ENCODE data around the gene COX5B.
A peak's percentile ranks its signal among the peaks of the same experiment; 100 is the strongest.
"Not testable (repeated sequence)": the region's sequence is repeated elsewhere in the genome, so short reads cannot be mapped to it uniquely, and the experiment has no call there.

Gene COX5B, protein sequence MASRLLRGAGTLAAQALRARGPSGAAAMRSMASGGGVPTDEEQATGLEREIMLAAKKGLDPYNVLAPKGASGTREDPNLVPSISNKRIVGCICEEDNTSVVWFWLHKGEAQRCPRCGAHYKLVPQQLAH

DNA sequence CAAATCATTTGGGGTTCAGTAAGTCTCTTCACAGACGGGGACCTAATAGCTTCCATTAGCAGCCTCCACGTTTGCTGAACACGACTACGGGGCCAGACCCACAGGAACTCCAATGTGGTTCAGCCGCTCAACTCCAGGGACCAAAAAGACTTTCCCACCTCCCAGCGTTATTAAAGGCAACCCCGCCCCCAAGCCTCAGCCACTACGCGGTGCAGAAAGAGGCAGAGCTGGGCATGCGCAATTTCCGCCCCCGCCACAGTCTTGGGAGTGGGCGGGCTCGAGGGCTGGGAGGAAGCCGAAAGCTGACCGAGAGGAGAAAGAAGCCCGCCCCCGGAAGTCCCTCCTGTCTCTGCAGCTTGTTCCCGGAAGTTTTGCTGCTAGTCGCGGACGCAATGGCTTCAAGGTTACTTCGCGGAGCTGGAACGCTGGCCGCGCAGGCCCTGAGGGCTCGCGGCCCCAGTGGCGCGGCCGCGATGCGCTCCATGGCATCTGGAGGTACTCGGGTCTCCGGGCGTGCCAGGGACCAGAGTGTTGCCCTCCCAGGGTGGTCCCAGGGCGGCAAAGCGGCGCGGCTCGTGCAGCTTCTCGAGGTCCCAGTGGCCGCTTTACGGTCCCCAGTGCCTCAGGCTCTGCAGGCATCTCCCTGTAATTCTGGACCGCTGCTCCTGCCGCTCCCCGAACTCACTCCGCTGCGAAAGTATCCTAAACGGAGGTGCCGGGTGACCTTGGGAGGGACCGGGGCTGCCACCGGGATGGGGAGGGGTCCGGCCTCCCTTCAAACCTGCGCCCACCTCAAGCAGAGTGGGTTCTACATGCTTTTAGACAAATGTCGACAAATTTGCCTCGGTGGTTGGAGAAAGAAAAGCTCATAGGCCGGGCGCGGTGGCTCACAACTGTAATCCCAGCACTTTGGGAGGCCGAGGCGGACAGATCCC, at the start of gene COX5B:
Gene COX5B (plus strand): TSS at position 368 of the 935 bp plus-strand sequence. CDS start 25 bp downstream, at position 393.
- DNase-seq (ENCODE audit: low spot score) = peak; percentile 99

DNA sequence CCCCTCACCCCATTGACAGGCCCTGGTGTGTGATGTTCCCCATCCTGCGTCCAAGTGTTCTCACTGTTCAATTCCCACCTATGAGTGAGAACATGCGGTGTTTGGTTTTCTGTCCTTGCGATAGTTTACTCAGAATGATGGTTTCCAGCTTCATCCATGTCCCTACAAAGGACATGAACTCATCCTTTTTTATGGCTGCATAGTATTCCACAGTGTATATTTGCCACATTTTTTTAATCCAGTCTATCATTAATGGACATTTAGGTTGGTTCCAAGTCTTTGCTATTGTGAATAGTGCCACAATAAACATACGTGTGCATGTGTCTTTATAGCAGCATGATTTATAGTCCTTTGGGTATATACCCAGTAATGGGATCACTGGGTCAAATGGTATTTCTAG, 49.7 kb upstream of the COX5B start:
- DNase-seq (ENCODE audit: low spot score) = not testable (repeated sequence)

DNA sequence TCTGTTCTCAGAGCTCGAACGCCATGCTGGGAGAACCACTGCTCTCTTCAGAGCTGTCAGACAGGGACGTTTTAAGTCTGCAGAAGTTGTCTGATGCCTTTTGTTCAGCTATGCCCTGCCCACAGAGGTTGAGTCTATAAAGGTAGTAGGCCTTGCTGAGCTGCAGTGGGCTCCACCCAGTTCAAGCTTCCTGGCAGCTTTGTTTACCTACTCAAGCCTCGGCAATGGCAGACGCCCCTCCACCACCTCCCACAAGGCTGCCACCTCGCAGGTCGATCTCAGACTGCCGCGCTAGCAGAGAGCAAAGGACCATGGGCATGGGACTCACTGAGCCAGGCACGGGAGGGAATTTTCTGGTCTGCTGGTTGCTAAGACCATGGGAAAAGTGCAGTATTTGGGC, 44.3 kb upstream of the COX5B start:
- DNase-seq (ENCODE audit: low spot score) = not testable (repeated sequence)

DNA sequence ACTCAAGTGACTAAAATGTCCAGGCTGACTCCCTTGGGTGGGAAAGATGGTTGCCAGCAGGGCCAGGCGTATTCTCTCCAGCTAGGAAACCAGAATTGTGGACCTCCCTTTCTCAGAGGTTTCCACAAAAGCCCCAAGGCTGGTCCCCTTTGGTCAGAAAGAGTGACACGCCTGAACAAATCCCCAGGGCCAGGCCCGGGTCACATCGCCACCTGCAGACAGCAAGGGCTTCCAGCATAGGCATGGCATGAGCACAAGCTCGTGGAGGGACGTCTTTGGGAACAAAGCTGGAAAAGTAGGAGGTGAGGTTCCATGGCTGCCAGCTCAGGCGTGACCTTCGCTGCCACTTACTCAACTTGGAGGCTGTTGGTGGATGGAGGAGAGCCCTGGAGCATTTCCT, 40.8 kb upstream of the COX5B start:
- not testable (repeated sequence) for DNase-seq (ENCODE audit: low spot score)

DNA sequence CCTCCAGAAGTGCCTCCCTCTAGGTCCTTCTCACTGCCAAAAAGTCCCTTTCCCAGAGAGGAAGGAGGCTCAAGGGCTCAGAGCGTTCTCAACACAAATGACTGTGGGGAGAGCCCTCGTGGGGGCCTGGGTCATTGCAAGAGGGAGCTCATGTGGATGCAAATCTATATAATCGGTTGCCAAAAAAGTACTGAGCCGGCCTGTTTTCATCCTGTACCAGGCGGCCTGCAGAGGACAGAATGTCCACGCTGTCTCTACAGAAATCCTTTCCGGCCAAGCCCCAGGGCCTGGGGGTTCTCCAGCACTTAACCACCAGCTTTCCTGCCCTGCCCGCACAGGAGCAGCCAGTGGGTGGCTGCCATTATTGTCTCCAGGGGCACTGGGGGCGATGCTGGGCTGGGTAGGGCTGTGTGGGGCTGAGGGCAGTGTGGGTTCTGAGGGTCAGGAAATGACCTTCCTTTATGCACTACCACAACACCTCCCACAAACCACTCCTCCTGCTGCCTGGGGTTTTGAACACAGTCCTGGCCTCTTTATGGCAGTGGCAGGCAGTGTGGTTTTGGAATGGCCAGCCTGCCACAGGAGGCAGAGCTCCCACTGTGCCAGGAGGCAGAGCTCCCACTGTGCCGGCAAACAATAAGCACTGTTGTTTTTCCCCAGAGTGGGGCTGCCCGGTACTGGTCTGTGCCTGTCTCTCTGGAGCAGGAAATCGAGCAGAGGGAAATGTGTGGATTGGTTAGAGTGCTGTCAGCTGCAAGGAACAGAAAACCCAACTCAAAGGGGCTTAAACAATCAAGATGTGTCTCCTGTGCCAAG, 40.1 kb upstream of the COX5B start:
- DNase-seq (ENCODE audit: low spot score) = not testable (repeated sequence)

DNA sequence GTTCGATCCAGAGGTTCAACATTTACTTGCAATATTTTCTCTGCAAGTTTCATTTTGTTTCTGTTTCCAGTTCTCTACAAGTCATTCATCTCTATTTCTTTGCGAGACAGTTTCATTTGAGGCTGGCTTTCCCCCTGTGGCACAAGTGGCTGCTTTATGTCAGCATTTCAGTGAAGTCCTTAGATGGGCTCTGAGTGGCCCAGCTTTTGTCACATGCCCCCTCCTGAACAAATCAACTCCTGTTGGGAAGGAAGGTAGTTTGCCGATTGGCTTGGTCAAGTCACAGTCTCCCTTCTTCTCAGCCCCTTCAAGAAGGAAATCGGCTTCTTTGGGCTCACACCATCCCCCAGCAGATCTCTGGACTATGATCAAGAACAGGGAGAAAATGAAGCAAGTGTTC, 37.1 kb upstream of the COX5B start:
- DNase-seq (ENCODE audit: low spot score) = not testable (repeated sequence)

DNA sequence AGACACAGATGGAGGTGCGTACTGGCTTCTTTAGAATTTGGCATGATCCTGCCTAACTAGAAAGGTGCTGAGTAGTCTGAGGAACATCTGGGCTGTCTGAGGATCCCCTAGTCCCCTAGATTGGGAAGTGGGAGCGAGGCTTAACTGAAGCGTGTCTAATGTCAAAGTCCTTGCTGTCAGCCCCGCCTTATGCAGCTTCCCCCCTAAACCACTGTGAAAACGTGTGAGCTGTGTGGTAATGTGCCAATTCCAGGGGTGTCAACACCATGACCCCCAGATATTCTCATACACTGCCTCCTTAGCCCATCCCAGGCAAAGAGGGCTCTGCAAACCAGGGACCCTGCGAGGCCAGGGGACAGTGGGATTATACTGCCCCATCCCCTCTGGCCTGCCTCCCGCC, 34.0 kb upstream of the COX5B start:
- not testable (repeated sequence) for DNase-seq (ENCODE audit: low spot score)

DNA sequence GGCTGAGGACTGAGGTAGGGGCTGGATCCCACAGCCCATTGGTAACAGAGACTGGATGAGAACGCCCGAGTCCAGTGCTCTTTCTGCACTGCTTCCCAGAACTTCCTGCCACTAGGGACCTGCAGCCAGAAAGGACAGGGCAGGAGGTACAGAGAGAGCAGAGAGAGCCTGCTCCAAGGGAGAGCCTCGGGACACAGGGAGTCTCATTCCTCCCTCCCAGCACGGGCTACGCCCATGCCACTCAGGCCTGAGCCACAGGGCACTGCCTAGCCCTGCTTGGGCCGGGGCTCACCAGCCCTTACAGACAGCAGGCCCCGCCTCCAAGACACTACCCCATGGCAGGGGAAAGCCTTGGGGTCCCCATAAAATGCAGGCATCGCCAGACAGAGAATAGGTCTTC, 30.1 kb upstream of the COX5B start:
- not testable (repeated sequence) for DNase-seq (ENCODE audit: low spot score)

DNA sequence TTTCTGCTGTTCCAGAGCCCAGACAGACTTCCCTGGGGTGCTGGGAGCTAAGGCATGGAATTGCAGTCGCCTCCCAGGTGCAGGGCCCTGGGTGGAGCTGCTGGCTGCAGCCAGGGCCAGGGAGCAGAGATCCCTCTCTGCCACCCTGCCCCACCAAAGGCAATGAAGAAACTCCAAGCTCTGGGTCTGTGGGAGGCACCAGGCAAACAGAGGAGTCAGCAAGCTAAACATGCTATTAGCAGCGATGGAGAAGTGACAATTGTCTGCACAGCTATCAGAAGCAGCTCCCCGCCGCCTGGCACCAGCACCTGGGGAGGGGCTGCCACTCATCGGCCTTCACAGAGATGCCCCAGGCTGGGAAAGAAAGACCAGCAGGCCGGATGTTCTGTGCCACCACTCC, 28.0 kb upstream of the COX5B start:
- DNase-seq (ENCODE audit: low spot score) = no peak

DNA sequence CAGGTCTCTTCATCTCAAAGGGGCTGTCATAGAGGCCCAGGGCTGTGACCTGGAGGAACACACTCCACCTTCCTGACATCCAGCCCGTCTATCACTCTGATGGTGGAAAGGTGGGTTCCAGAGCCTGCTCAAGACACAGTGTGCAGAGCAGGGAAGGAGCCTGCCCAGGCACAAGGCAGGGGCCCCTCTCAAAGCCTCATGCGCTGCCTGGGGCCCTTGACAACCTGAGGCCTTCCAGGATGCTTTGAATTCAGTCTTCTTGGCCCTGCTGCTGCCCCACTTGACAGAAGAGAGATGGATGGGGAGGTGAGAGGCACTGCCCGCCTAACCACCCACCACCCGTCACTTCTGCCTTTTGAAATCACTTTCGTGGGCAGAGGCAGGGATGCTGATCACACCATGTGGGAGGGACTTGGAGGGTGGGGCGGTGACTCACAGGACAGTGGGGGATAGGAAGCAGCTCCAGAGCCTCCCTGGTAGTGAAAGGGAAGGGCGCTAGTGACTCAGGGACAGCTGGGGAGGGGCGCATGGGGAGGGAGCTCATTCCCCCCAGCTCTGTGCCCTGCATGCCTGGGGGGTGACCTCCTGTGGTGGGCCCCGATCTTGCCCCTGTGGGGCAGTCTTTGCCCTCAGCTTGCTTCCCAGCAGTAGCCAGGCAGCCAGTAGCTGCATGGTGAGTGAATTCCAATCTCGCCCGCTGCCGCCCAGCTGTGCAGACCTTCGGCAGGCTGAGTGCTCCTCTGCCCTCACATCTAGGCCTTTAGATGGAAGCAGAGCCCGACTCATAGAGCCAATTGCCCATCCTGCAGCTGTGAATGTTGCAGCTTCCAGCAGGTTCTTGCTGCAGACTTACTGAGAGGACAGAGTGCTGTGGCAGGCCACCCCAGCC, 26.7 kb upstream of the COX5B start:
- not testable (repeated sequence) for DNase-seq (ENCODE audit: low spot score)

DNA sequence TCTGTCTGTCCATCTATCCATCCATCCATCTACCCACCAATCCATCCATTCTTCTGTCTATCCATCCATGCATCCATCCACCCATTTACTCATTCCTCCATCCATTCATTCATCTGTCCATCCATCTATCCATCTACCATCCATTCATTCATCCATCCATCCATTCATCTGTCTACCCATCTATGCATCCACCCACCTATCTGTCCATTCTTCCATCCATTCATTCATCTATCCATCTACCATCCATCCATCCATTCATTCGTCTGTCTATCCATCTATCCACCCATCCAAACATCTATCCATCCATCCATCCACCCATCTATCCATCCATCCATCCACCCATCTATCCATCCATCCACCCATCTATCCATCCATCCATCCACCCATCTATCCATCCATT, 25.4 kb upstream of the COX5B start:
- DNase-seq (ENCODE audit: low spot score) = not testable (repeated sequence)

DNA sequence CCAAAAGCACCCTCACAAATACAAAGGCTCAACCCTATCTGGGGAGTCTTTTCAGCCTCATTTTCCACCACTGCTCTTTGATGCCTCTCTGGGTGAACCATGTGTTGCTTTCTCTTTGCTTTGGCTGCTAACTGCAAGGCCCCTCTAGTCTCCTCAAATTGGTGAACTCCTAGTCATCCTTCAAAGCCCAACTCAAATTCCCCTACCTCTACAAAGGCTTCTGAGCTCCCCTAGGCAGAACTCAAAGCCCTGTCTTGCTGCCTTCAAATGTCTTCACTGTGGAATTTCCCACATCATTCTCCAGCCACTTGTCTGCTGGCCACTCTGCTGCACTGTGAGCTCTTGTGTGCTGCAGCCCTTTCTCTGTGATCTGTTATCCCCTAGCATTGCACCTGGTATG, 22.9 kb upstream of the COX5B start:
- not testable (repeated sequence) for DNase-seq (ENCODE audit: low spot score)

DNA sequence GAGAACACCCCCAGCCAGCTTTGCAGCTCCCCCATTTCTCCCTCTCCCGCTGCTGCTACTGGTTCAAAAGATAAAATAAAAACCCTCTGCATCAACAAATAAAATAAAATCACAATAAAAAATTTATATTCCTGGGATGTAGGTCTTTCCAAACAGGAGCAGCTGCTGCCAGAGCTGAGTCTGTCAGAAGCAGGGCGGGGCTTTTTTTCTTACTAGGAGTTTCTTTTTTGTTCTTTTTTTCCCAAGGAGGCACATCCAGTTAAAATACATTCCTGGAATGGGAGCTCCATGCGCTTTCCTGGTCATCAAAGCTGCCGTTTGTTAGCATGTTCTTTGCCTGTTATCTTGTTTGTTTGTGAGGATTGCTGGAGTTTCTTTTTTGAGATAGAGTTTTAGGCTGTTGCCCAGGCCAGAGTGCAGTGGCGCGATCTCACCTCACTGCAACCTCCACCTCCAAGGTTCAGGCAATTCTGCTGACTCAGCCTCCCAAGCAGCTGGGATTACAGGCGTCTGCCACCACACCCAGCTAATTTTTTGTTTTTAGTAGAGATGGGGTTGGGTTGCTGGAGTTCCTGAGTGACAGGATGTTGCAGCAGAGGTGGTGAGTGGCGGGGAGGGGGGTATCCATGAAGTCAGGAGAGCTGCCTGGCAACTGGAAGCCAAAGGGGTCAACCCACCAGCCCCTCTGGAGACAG, 20.4 kb upstream of the COX5B start:
- DNase-seq (ENCODE audit: low spot score) = not testable (repeated sequence)

DNA sequence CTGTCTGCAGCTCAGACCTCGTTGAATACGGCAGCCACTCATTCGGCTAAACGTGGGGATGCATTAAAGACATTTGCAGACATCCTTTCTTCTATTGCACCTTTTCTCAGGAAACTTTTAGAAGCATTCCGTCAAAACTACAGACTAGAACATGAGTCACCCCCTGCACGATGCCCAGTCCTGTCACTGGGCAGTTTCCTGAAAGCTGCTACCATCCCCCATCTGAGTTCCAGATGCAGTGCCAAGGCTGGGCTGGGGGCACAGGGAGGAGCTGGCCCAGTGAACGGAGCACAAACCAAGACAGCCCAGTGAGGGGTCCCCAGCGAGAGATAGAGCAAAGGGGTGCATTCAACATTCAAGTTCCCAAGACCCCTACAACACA, 19.8 kb upstream of the COX5B start:
- DNase-seq (ENCODE audit: low spot score) = not testable (repeated sequence)

DNA sequence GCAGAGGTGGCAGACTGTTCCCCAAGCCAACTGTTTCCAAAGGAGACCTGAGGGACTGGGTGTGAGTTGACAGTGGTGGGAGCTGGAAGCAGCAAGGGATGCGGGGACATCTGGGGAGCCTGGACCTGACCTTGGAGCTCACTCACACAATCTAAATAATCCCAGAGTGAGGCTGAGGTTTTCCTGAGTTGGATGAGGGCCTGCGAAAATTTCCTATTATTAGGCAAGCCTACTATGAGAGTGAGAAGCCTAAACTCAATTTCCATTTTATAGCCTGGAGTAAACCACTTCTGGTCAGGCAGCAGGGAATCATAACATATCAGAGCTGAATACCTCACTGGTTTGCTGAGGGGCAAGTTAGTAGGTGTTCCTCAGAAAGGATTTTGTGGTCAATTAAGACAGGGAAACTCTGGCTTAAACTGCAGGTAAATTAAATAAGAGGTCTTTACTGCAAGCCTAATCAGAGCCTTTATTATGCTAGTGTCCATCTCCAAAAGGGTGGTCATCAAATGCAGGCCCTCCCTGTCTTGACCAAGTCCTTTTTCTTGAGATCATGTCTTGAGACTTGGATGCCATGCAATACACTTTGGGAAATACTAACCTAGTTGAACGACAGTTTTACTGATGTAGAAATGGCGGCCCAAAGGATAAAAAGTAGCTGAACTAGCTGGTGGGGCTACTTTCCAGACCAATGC, 1.7 kb upstream of the COX5B start:
- DNase-seq (ENCODE audit: low spot score) = no peak

DNA sequence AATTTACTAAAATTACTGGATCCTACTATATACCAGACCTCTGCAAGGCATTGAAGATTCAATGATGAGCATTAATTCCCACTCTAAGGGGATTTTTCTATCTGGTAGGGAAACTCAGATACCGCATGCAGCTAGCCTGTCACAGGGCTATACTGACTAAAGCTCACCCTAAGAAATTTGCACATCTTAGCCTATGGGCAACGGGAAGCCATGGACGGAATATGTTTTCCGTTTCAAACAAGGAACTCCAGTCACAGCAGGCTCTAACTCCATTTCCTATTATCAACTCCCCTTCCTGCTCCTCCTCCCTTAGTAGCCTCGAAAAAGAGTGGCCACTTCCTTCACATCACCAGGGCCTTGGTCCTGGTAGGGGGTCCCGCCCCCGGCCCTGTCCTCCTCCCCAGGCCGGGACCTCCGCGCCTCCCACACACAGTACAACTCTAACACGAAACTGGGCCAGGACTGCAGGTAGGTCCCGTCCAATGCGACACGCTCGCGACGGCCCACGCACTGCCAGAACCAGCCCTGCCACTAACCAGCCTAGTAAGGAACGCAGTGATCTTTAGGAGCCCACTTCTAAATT, 659 bp upstream of the COX5B start:
- no peak for DNase-seq (ENCODE audit: low spot score)

DNA sequence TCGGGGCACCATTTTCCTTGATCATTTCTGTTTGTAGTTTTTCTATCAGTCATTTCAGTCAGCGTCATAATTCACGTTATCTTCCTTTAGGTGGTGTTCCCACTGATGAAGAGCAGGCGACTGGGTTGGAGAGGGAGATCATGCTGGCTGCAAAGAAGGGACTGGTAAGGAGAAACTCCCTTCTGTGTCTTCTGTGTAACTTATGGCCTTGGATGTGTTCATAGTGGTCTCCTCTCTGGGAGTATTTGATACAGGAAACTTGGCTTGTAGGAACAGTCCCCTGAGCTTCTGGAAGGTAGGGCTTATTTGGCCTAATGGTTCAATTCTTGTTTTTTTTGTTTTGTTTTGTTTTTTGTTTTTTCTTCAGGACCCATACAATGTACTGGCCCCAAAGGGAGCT, 1.1 kb downstream of the COX5B start:
- no peak for DNase-seq (ENCODE audit: low spot score)

DNA sequence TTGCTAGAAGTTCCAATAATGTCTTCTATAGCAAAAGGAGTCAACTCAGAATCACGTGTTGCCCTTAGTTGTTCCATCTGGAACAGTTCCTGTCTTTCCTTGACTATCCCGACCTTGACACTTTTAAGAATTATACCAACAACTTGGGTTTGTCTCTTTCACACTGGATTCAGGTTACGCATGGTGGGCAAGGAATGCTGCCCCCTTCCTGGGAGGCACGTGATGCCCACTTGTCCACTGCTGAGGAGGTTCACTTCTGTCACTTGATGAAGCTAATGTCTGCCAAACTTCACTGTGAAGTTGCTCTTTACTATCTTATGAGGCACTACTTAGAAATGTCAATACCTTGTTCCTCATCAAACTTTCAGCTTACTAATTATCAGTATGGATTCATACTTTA, 5.3 kb downstream of the COX5B start:
- DNase-seq (ENCODE audit: low spot score) = no peak

DNA sequence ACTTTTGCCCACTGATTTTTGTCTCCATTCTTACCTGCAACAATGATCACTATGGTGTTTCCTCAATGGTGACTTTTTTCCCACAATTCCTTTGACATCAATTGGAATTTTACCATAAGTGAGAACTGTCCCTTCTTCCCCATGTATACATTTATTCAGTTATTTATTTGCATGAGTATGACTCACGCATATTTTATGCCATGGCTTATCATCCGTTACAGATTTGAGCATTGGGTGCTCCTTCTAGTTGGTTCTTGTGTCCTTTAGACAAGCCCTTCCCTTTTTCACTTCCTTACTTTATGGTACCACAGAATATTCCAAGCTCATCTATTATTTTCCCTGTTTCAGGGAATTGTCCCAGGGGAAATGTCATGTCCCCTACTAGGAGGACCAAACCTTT, 7.6 kb downstream of the COX5B start:
- no peak for DNase-seq (ENCODE audit: low spot score)

DNA sequence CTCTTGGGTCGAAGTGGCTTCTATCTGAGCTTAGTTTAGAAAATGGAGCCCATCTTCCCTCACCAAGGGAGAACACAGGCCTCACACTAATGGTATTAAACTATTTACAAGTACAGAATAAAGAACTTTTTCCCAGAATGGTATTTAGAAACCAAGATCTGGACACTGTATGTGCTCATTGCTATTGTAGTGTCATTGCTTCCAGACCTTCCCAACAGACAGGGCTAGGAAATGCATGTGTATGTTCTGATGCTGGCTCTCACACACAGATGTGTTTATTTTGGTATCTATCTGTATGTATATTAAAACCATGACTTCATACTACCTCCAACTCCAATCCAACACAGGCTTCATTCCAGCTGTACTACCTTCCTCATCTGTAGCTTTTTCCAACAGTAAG, 8.0 kb downstream of the COX5B start:
- DNase-seq (ENCODE audit: low spot score) = no peak
